ENCODE measurements around the gene ST6GALNAC4. TPM values are rescaled to one million over a fixed set of nuclear protein-coding genes. Genes with fewer than 3 reads are reported as not detected.

ST6GALNAC4 gene
- total and polyA plus RNA-seq, 9 of the 15 experiments (the other 6 are each of a cell fraction or from before 2014, with no cell fraction given), result 2.6 to 43.1 (median 15.4) TPM

DNA sequence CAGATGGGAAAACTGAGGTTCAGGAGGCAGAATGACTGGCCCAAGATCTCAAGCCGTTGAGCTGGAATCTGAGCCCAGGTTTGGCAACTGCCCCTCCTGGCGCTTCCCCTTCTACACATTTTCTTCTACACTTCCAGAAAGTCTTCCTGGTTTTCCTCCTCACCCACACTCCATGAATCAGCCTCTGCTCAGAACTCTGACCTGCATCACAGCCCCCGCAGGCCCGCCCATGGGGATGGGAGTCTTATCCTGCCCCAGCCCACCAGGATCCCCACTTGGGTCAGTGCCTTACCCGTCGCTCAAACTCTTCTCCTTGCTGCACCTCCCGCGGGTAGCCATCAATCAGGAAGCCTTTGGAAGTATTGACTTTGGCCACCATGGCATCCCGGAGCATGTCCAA is 45.3 kb downstream of the ST6GALNAC4 start:
- CTCF ChIA-PET (ENCODE audit: low intra/inter-chr PET ratio), result interaction anchor here (4.0 kb wide), 1 partner anchor 135 kb away, joined by 31 read pairs; the partner anchor contains the start of gene TOR2A
- FAIRE-seq, result no peak
- in situ Hi-C loops (cut with MboI), result loop anchor here (5.0 to 10.0 kb wide), 3 partner anchors 64 to 277 kb away; partner anchors contain the start of gene TOR2A

More for the DNA sequence above, 45.3 kb downstream of the ST6GALNAC4 start:
- H3K27me3 ChIP-seq (ENCODE audit: control insufficient read depth in 2 of 2, insufficient read depth in 2 of 2, low read length in 2 of 2), result no peaks in the 10 kb centered on the region
- H3K9me1 ChIP-seq (ENCODE audit: control insufficient read depth, insufficient read depth, low read length), result no peaks in the 10 kb centered on the region
- no peak overlapping the region for H3K9ac ChIP-seq (ENCODE audit: insufficient read depth in 1 of 2, low read depth in 2 of 2, low read length in 2 of 2)
- H4K20me1 ChIP-seq (replicated peaks; ENCODE audit: control insufficient read depth, insufficient read depth, low read length), result no peaks in the 10 kb centered on the region
- peaks cover 17% of the 10 kb centered on the region; the same call in 2 of the 3 replicates for H3K36me3 ChIP-seq (ENCODE audit: control insufficient read depth, insufficient read depth, low read length)
- no peak overlapping the region for H3K4me3 ChIP-seq
- H3K4me1 ChIP-seq (replicated peaks in 1 of 2; ENCODE audit: control insufficient read depth in 2 of 2, insufficient read depth in 2 of 2, low read length in 2 of 2), result peaks cover 6 to 68% of the 10 kb centered on the region in 2 experiments; a peak in 4 of 5 replicates
- no peaks in the 10 kb centered on the region for H3K9me3 ChIP-seq (replicated peaks; ENCODE audit: control insufficient read depth, insufficient read depth, low read depth, low read length)
- WGBS (ENCODE audit: insufficient coverage, low coverage, missing lambda C conversion rate), result 74% methylated on average over 9 of the region's 9 CpGs
- H3K4me2 ChIP-seq (ENCODE audit: insufficient read depth, low read length), result no peak overlapping the region
- H3K27ac ChIP-seq (ENCODE audit: extremely low read depth, low read depth, low read length), result no peak overlapping the region
- DNase-seq (ENCODE audit: extremely low read depth in 1 of 4, low spot score in 3 of 4) (no peak), ATAC-seq (no peak)
- no TSS peak for BruUV-seq (replicated peaks)
- intact Hi-C loops (cut with micrococcal nuclease), result loop anchor here (2.0 to 10.0 kb wide), 4 partner anchors 69 to 277 kb away; partner anchors contain the start of gene FPGS
- POLR2A ChIA-PET, result interaction anchor here (1.6 to 1.7 kb wide), 2 partner anchors 8 to 100 kb away, joined by 4 to 5 read pairs; no protein-coding TSS in a partner anchor
- H2AFZ ChIP-seq (ENCODE audit: low read depth, low read length), result no peak overlapping the region
- peaks cover 5% of the 10 kb centered on the region; the same call in 2 of the 3 replicates for H3K79me2 ChIP-seq (ENCODE audit: control insufficient read depth, insufficient read depth, low read length)
- TF ChIP-seq SAFB (IDR thresholded peaks at IDR 0.05; ENCODE audit: borderline replicate concordance, low read depth, low read length) (no peak), CAMTA2 (CRISPR knock-in tag; conservative IDR thresholded peaks at IDR 0.05) (no peak), NCOA1 (IDR thresholded peaks at IDR 0.05; ENCODE audit: low read depth) (no peak), ZNF75A (CRISPR knock-in tag; IDR thresholded peaks at IDR 0.05) (no peak), SETDB1 (IDR thresholded peaks at IDR 0.05; ENCODE audit: low read length) (no peak), ZNF77 (CRISPR knock-in tag; IDR thresholded peaks at IDR 0.05) (no peak), MAFK (IDR thresholded peaks at IDR 0.05; ENCODE audit: low read length) (no peak), HSF4 (CRISPR knock-in tag; IDR thresholded peaks at IDR 0.05; ENCODE audit: borderline replicate concordance) (no peak), ZNF584 (CRISPR knock-in tag; IDR thresholded peaks at IDR 0.05; ENCODE audit: low read depth) (no peak), ZNF12 (CRISPR knock-in tag; IDR thresholded peaks at IDR 0.05) (no peak), BDP1 (IDR thresholded peaks at IDR 0.05; ENCODE audit: insufficient read depth, insufficient read length) (no peak)
- TF ChIP-seq, protein P1, sequence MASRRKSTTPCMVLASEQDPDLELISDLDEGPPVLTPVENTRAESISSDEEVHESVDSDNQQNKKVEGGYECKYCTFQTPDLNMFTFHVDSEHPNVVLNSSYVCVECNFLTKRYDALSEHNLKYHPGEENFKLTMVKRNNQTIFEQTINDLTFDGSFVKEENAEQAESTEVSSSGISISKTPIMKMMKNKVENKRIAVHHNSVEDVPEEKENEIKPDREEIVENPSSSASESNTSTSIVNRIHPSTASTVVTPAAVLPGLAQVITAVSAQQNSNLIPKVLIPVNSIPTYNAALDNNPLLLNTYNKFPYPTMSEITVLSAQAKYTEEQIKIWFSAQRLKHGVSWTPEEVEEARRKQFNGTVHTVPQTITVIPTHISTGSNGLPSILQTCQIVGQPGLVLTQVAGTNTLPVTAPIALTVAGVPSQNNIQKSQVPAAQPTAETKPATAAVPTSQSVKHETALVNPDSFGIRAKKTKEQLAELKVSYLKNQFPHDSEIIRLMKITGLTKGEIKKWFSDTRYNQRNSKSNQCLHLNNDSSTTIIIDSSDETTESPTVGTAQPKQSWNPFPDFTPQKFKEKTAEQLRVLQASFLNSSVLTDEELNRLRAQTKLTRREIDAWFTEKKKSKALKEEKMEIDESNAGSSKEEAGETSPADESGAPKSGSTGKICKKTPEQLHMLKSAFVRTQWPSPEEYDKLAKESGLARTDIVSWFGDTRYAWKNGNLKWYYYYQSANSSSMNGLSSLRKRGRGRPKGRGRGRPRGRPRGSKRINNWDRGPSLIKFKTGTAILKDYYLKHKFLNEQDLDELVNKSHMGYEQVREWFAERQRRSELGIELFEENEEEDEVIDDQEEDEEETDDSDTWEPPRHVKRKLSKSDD (conservative IDR thresholded peaks at IDR 0.05; ENCODE audit: low read length), result no peak
- TF ChIP-seq, protein P2, sequence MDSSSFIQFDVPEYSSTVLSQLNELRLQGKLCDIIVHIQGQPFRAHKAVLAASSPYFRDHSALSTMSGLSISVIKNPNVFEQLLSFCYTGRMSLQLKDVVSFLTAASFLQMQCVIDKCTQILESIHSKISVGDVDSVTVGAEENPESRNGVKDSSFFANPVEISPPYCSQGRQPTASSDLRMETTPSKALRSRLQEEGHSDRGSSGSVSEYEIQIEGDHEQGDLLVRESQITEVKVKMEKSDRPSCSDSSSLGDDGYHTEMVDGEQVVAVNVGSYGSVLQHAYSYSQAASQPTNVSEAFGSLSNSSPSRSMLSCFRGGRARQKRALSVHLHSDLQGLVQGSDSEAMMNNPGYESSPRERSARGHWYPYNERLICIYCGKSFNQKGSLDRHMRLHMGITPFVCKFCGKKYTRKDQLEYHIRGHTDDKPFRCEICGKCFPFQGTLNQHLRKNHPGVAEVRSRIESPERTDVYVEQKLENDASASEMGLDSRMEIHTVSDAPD (CRISPR knock-in tag; IDR thresholded peaks at IDR 0.05), result no peak
